C4-2B (cell line): ENCODE measurements around the gene SPTLC2.

Experiments used
- ZFX ChIP-seq: fragments of 450-650 bp; IDR thresholded peaks from 2 replicates; pipeline ENCODE4 v1.6.1; 2017
- TF ChIP-seq, protein P1 (sequence below): fragments of 450-650 bp; conservative IDR thresholded peaks from 2 replicates; pipeline ENCODE4 v1.5.1; 2017; ENCODE audit warnings: mild to moderate bottlenecking

DNA sequence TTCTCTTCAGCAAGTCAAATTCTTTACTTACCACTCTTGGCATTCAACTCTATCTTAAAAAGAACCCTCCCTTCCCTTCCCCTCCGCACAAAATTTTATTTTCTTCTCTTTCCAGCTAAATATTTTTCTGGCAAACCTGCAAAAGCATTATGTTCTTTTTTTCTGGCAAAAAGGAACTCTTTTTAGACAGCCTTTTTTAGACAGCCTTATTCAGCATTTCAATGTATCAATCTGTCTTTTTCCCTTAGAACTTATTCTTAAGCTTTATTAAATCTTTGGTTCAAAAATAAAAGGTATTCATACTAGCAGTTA lies 50.5 kb downstream of the SPTLC2 start:
- TF ChIP-seq, protein P1, sequence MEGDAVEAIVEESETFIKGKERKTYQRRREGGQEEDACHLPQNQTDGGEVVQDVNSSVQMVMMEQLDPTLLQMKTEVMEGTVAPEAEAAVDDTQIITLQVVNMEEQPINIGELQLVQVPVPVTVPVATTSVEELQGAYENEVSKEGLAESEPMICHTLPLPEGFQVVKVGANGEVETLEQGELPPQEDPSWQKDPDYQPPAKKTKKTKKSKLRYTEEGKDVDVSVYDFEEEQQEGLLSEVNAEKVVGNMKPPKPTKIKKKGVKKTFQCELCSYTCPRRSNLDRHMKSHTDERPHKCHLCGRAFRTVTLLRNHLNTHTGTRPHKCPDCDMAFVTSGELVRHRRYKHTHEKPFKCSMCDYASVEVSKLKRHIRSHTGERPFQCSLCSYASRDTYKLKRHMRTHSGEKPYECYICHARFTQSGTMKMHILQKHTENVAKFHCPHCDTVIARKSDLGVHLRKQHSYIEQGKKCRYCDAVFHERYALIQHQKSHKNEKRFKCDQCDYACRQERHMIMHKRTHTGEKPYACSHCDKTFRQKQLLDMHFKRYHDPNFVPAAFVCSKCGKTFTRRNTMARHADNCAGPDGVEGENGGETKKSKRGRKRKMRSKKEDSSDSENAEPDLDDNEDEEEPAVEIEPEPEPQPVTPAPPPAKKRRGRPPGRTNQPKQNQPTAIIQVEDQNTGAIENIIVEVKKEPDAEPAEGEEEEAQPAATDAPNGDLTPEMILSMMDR = no peak
- TF ChIP-seq ZFX = no peak
